Lung (tissue), 12 donors: ENCODE measurements around the gene SMC4. TPM values are rescaled to one million over a fixed set of nuclear protein-coding genes. Genes with fewer than 3 reads are reported as not detected.

ENCODE experiments used
- ATAC-seq: fragments of 200-7000 bp; cut with Tn5 transposase; one replicate; pipeline ENCODE4 v1.9.1; 2020; ENCODE audit warnings: moderate number of reproducible peaks; ENCODE audit not compliant: insufficient read depth, low FRiP score
- DNase-seq, 3 donors: peaks; one replicate each; pipeline ENCODE4 v3.0.0-alpha.2; 2013 to 2017
- H3K27ac ChIP-seq, 2 donors: one replicate each; pipeline ENCODE4 v1.5.1; 2013; ENCODE audit warnings: mild to moderate bottlenecking in 2 of 2, moderate library complexity in 2 of 2, control low read depth in 1 of 2, inconsistent platforms in 1 of 2, low read depth in 1 of 2, low read length in 1 of 2
- H3K27me3 ChIP-seq, 3 donors: one replicate each; pipeline ENCODE4 v1.5.1; 2013; ENCODE audit warnings: low read length in 2 of 3; ENCODE audit not compliant: control insufficient read depth in 3 of 3, insufficient read depth in 3 of 3
- H3K36me3 ChIP-seq, 4 donors: one replicate each; pipeline ENCODE4 v1.5.1; 2013; ENCODE audit warnings: low read length in 4 of 4, mild to moderate bottlenecking in 1 of 4, moderate library complexity in 1 of 4; ENCODE audit not compliant: control insufficient read depth in 4 of 4, insufficient read depth in 4 of 4
- H3K4me1 ChIP-seq, 5 donors: one replicate each; pipeline ENCODE4 v1.5.1; 2013; ENCODE audit warnings: low read length in 5 of 5, mild to moderate bottlenecking in 2 of 5, moderate library complexity in 1 of 5; ENCODE audit not compliant: control insufficient read depth in 5 of 5, insufficient read depth in 5 of 5
- H3K4me3 ChIP-seq: one replicate; pipeline ENCODE4 v1.5.1; 2013; ENCODE audit warnings: mild to moderate bottlenecking, control low read depth, moderate library complexity
- H3K9ac ChIP-seq, 2 donors: one replicate each; pipeline ENCODE4 v1.5.1; 2013; ENCODE audit warnings: low read length in 2 of 2, control low read depth in 1 of 2; ENCODE audit not compliant: insufficient read depth in 1 of 2
- H3K9me3 ChIP-seq, 4 donors: one replicate each; pipeline ENCODE4 v1.5.1; 2013; ENCODE audit warnings: low read length in 3 of 4, mild to moderate bottlenecking in 1 of 4, moderate library complexity in 1 of 4; ENCODE audit not compliant: control insufficient read depth in 4 of 4, insufficient read depth in 3 of 4
- CTCF ChIP-seq: IDR thresholded peaks from 2 replicates; pipeline ENCODE4 v1.5.1; 2012; ENCODE audit warnings: mild to moderate bottlenecking; ENCODE audit errors: control extremely low read depth, extremely low read depth
- WGBS, 2 donors: extraction: QIAGEN DNeasy Blood & Tissue Kit; methylation state at CpG; one replicate each; pipeline ENCODE4 v1.1.7; 2013; 5-methylcytosine and 5-hydroxymethylcytosine counted together
- polyA plus RNA-seq, 2 donors: library from polyadenylated mRNA; stranded (reverse); fragments of 200-250 nt; gene quantifications; one replicate each; pipeline ENCODE4 v1.2.1, GENCODE V29; 2013
- total RNA-seq, 2 donors: library from RNA; depleted of rRNA in 1 of 2; stranded (reverse); fragments of >200 nt in 1 of 2; gene quantifications; one replicate each; pipeline ENCODE4 v1.2.1, GENCODE V29; 2014 to 2021
- donor health status: control.
- donor health status: control.
- donor health status: Bipolar disorder and iron deficiency.
- donor health status: healthy.
- donor health status: DM: yes; HTN: yes; CAD: no.

Gene SMC4
- total and polyA plus RNA-seq, 4 donors, result 13.0 to 258 (median 56.3) TPM

GRCh38 chr3:160458151-160458550, 58.7 kb downstream of the SMC4 start:
- DNase-seq (no peak), ATAC-seq (no peak)
- Histone ChIP-seq H3K4me3 (no peak overlapping the region), H3K27ac (no peak overlapping the region), H3K4me1 (no peaks in the 10 kb centered on the region), H3K9me3 (peaks cover 0 to 2% (median under 1%) of the 10 kb centered on the region in 4 donors), H3K27me3 (no peaks in the 10 kb centered on the region), H3K9ac (no peak overlapping the region), H3K36me3 (no peaks in the 10 kb centered on the region)
- WGBS, 2 donors, result 82 to 92% methylated on average over 4 of the region's 4 CpGs
- no peak for TF ChIP-seq CTCF

- no peak for TF ChIP-seq CTCF
- 86 to 93% methylated on average over 9 of the region's 9 CpGs for WGBS, 2 donors
These were observed 60.1 kb downstream of the SMC4 start for GRCh38 chr3:160459450-160459970.

GRCh38 chr3:160460033-160460432, 60.6 kb downstream of the SMC4 start:
- WGBS, 2 donors, result 90 to 97% methylated on average over 3 of the region's 3 CpGs
- Histone ChIP-seq H3K9me3 (peaks cover 0 to 2% (median under 1%) of the 10 kb centered on the region in 4 donors), H3K4me3 (no peak overlapping the region), H3K36me3 (no peaks in the 10 kb centered on the region), H3K27ac (no peak overlapping the region), H3K27me3 (no peaks in the 10 kb centered on the region), H3K4me1 (no peaks in the 10 kb centered on the region), H3K9ac (no peak overlapping the region)
- no peak for TF ChIP-seq CTCF
- ATAC-seq (no peak), DNase-seq (no peak)

More at GRCh38 chr3:160459450-160459970, 60.1 kb downstream of the SMC4 start:
- Histone ChIP-seq H3K4me3 (no peak overlapping the region), H3K27ac (no peak overlapping the region), H3K4me1 (no peaks in the 10 kb centered on the region), H3K9ac (no peak overlapping the region), H3K9me3 (peaks cover 0 to 2% (median under 1%) of the 10 kb centered on the region in 4 donors), H3K36me3 (no peaks in the 10 kb centered on the region), H3K27me3 (no peaks in the 10 kb centered on the region)
- no peak for DNase-seq
- ATAC-seq, result no peak

- no peak overlapping the region for H3K9ac ChIP-seq
- ATAC-seq, result no peak
- no peak for DNase-seq
- no peaks in the 10 kb centered on the region for H3K36me3 ChIP-seq
- no peak for TF ChIP-seq CTCF
- peaks cover 0 to 3% (median 0%) of the 10 kb centered on the region in 3 donors for H3K27me3 ChIP-seq
- H3K27ac ChIP-seq, result no peak overlapping the region
- no peaks in the 10 kb centered on the region for H3K4me1 ChIP-seq
- H3K9me3 ChIP-seq, result peaks cover 0 to 2% (median 0%) of the 10 kb centered on the region in 4 donors
- WGBS, 2 donors, result 87 to 89% methylated on average over 2 of the region's 2 CpGs
- no peak overlapping the region for H3K4me3 ChIP-seq
These were observed 64.9 kb downstream of the SMC4 start for GRCh38 chr3:160464321-160464720.
